ENCODE results near the gene CAMTA1.
"Not testable (repeated sequence)": the region's sequence is repeated elsewhere in the genome, so short reads cannot be mapped to it uniquely, and the experiment has no call there.

DNA sequence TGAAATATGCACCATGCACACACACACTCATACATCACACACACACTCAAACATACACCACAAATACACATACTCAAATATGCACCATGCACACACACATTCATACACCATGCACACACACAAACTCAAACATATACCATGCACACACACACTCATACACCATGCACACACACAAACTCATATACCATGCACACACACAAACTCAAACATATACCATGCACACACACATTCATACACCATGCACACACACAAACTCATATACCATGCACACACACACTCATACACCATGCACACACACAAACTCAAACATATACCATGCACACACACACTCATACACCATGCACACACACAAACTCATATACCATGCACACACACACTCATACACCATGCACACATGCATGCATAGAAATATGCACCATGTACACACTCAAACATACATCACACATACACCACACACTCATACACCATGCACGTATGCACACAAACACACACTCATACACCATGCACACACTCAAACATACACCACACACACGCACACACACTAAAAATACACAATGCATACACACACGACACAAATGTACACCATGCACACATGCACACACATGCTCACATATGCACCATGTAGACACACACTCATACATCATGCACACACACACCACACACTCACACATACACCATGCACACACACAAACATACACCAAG is 362.5 kb downstream of the CAMTA1 start:
- TF ChIP-seq POLR2A, EP300 (IDR thresholded peaks at IDR 0.05): not testable (repeated sequence)
- TF ChIP-seq, protein P1, sequence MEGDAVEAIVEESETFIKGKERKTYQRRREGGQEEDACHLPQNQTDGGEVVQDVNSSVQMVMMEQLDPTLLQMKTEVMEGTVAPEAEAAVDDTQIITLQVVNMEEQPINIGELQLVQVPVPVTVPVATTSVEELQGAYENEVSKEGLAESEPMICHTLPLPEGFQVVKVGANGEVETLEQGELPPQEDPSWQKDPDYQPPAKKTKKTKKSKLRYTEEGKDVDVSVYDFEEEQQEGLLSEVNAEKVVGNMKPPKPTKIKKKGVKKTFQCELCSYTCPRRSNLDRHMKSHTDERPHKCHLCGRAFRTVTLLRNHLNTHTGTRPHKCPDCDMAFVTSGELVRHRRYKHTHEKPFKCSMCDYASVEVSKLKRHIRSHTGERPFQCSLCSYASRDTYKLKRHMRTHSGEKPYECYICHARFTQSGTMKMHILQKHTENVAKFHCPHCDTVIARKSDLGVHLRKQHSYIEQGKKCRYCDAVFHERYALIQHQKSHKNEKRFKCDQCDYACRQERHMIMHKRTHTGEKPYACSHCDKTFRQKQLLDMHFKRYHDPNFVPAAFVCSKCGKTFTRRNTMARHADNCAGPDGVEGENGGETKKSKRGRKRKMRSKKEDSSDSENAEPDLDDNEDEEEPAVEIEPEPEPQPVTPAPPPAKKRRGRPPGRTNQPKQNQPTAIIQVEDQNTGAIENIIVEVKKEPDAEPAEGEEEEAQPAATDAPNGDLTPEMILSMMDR (IDR thresholded peaks at IDR 0.05), result not testable (repeated sequence)

All from upper lobe of left lung (tissue), 4 donors.